Small intestine (tissue), 7 donors: ENCODE measurements around the gene HCRTR1. TPM values are rescaled to one million over a fixed set of nuclear protein-coding genes. Genes with fewer than 3 reads are reported as not detected.

Source experiments
- DNase-seq, 2 donors: peaks; one replicate each; pipeline versions ENCODE4 v3.0.0 to v3.0.0-alpha.2; 2013
- FAIRE-seq: peaks from 2 replicates; lab custom pipeline; 2012; peaks lifted over from hg19 to GRCh38; lab: Jason Lieb, UNC
- H3K27ac ChIP-seq, 3 donors: one replicate each; pipeline ENCODE4 v1.5.1; 2013; ENCODE audit warnings: low read length in 2 of 3, mild to moderate bottlenecking in 2 of 3, control low read depth in 1 of 3, inconsistent platforms in 1 of 3, low read depth in 1 of 3, moderate library complexity in 1 of 3
- H3K27me3 ChIP-seq, 3 donors: one replicate each; pipeline ENCODE4 v1.6.1; 2013; ENCODE audit warnings: low read length in 3 of 3, inconsistent platforms in 1 of 3; ENCODE audit not compliant: control insufficient read depth in 3 of 3, insufficient read depth in 3 of 3
- H3K36me3 ChIP-seq, 3 donors: one replicate each; pipeline ENCODE4 v1.6.1; 2013; ENCODE audit warnings: low read length in 3 of 3, inconsistent platforms in 1 of 3, low read depth in 1 of 3, mild to moderate bottlenecking in 1 of 3, moderate library complexity in 1 of 3; ENCODE audit not compliant: control insufficient read depth in 3 of 3, insufficient read depth in 2 of 3
- H3K4me1 ChIP-seq, 3 donors: one replicate each; pipeline ENCODE4 v1.6.1; 2013; ENCODE audit warnings: low read length in 2 of 3, inconsistent platforms in 1 of 3, low read depth in 1 of 3, mild to moderate bottlenecking in 1 of 3, moderate library complexity in 1 of 3; ENCODE audit not compliant: control insufficient read depth in 3 of 3, insufficient read depth in 2 of 3
- H3K4me3 ChIP-seq, 3 donors: one replicate each; pipeline ENCODE4 v1.5.1; 2013; ENCODE audit warnings: low read length in 3 of 3, control low read depth in 1 of 3, inconsistent platforms in 1 of 3, low read depth in 1 of 3, mild to moderate bottlenecking in 1 of 3, moderate library complexity in 1 of 3
- H3K9me3 ChIP-seq, 2 donors: one replicate each; pipeline ENCODE4 v1.6.1; 2013; ENCODE audit warnings: low read depth in 1 of 2, low read length in 1 of 2; ENCODE audit not compliant: control insufficient read depth in 2 of 2, insufficient read depth in 1 of 2
- WGBS, 3 donors: extraction: QIAGEN DNeasy Blood & Tissue Kit; methylation state at CpG; one replicate each; pipeline ENCODE4 v1.1.7; 2013; 5-methylcytosine and 5-hydroxymethylcytosine counted together
- polyA plus RNA-seq, 4 donors: library from polyadenylated mRNA; stranded (reverse) in 3 of 4; unstranded in 1 of 4; fragments of 200-250 nt in 3 of 4; fragments of 120-200 nt in 1 of 4; gene quantifications; one replicate each; pipeline versions ENCODE4 v1.2.1 to v1.2.3, GENCODE V29; 2013
- donor health status: healthy with polysubstance abuse.
- donor health status: control.
- donor health status: control.
- donor health status: Bipolar disorder and iron deficiency.
- donor health status: healthy.

HCRTR1 gene
- polyA plus RNA-seq, 4 donors, result 0.06 to 0.10 TPM; not detected in 2

GRCh38 chr1:31667065-31667785 lies 49.7 kb downstream of the HCRTR1 start:
- DNase-seq, result no peak
- no peaks in the 10 kb centered on the region for H3K27me3 ChIP-seq
- 74 to 82% (median 81%) methylated on average over 19 of the region's 19 CpGs for WGBS, 3 donors
- H3K27ac ChIP-seq, result peak overlapping the region; percentile 55 to 92 (median 71)
- H3K36me3 ChIP-seq, result peaks cover 0 to 70% (median 0%) of the 10 kb centered on the region in 3 donors
- no peaks in the 10 kb centered on the region for H3K9me3 ChIP-seq
- FAIRE-seq, result no peak
- H3K4me3 ChIP-seq, result no peak overlapping the region
- peaks cover 2 to 62% (median 4%) of the 10 kb centered on the region in 3 donors for H3K4me1 ChIP-seq

GRCh38 chr1:31668303-31668883 lies 50.9 kb downstream of the HCRTR1 start:
- no peaks in the 10 kb centered on the region for H3K9me3 ChIP-seq
- FAIRE-seq, result no peak
- peaks cover 0 to 70% (median 0%) of the 10 kb centered on the region in 3 donors for H3K36me3 ChIP-seq
- H3K4me3 ChIP-seq, result no peak overlapping the region
- peaks cover 2 to 62% (median 4%) of the 10 kb centered on the region in 3 donors for H3K4me1 ChIP-seq
- peak overlapping the region in 1 of 3 donors; percentile 95 for H3K27ac ChIP-seq
- no peak for DNase-seq
- WGBS, 3 donors, result 83 to 88% (median 86%) methylated on average over 8 to 11 of the region's 11 CpGs
- H3K27me3 ChIP-seq, result no peaks in the 10 kb centered on the region

GRCh38 chr1:31669433-31669785 lies 51.9 kb downstream of the HCRTR1 start:
- H3K27ac ChIP-seq, result peak overlapping the region; percentile 42 to 95 (median 76)
- FAIRE-seq, result no peak
- DNase-seq, result no peak
- peaks cover 0 to 79% (median 0%) of the 10 kb centered on the region in 3 donors for H3K36me3 ChIP-seq
- WGBS, 3 donors, result 9 to 45% (median 30%) methylated on average over 7 of the region's 7 CpGs
- no peaks in the 10 kb centered on the region for H3K27me3 ChIP-seq
- peak overlapping the region in 1 of 3 donors; percentile 46 for H3K4me3 ChIP-seq
- no peaks in the 10 kb centered on the region for H3K9me3 ChIP-seq
- peaks cover 2 to 62% (median 4%) of the 10 kb centered on the region in 3 donors for H3K4me1 ChIP-seq

- H3K4me3 ChIP-seq, result peak overlapping the region in 2 of 3 donors; percentile 39 to 46
- whole genome bisulfite sequencing, 3 donors, result 4 to 10% (median 8%) methylated on average over 30 of the region's 30 CpGs
- peaks cover 2 to 62% (median 4%) of the 10 kb centered on the region in 3 donors for H3K4me1 ChIP-seq
Observed at GRCh38 chr1:31669786-31670592, 52.5 kb downstream of the HCRTR1 start.

GRCh38 chr1:31670593-31670964 lies 53.1 kb downstream of the HCRTR1 start:
- peak overlapping the region in 2 of 3 donors; percentile 39 to 46 for H3K4me3 ChIP-seq
- no peaks in the 10 kb centered on the region for H3K27me3 ChIP-seq
- peaks cover 2 to 58% (median 4%) of the 10 kb centered on the region in 3 donors for H3K4me1 ChIP-seq
- FAIRE-seq (no peak), DNase-seq (no peak)
- H3K9me3 ChIP-seq, result no peaks in the 10 kb centered on the region
- H3K36me3 ChIP-seq, result peaks cover 0 to 77% (median 0%) of the 10 kb centered on the region in 3 donors
- WGBS, 3 donors, result 42 to 47% (median 44%) methylated on average over 6 of the region's 6 CpGs
- H3K27ac ChIP-seq, result peak overlapping the region; percentile 81 to 95 (median 81)

More at GRCh38 chr1:31669786-31670592, 52.5 kb downstream of the HCRTR1 start:
- Histone ChIP-seq H3K27me3 (no peaks in the 10 kb centered on the region), H3K36me3 (peaks cover 0 to 81% (median 0%) of the 10 kb centered on the region in 3 donors), H3K9me3 (no peaks in the 10 kb centered on the region), H3K27ac (peak overlapping the region; percentile 81 to 95 (median 81))
- peak; percentile 96 to 98 for DNase-seq
- FAIRE-seq, result no peak

GRCh38 chr1:31671147-31671546 lies 53.7 kb downstream of the HCRTR1 start:
- DNase-seq, result no peak
- Histone ChIP-seq H3K36me3 (peaks cover 0 to 76% (median 0%) of the 10 kb centered on the region in 3 donors), H3K27ac (peak overlapping the region in 2 of 3 donors; percentile 22 to 95), H3K4me1 (peaks cover 0 to 52% (median 4%) of the 10 kb centered on the region in 3 donors), H3K27me3 (no peaks in the 10 kb centered on the region), H3K4me3 (no peak overlapping the region), H3K9me3 (no peaks in the 10 kb centered on the region)
- WGBS, 3 donors, result 78 to 96% (median 94%) methylated on average over 11 of the region's 11 CpGs
- no peak for FAIRE-seq

GRCh38 chr1:31671561-31672201 lies 54.2 kb downstream of the HCRTR1 start:
- Histone ChIP-seq H3K4me1 (peaks cover 0 to 47% (median 4%) of the 10 kb centered on the region in 3 donors), H3K36me3 (peaks cover 0 to 73% (median 0%) of the 10 kb centered on the region in 3 donors), H3K27ac (peak overlapping the region in 2 of 3 donors; percentile 22 to 95), H3K27me3 (no peaks in the 10 kb centered on the region), H3K9me3 (no peaks in the 10 kb centered on the region), H3K4me3 (no peak overlapping the region)
- no peak for DNase-seq
- 68 to 90% (median 84%) methylated on average over 8 of the region's 8 CpGs for WGBS, 3 donors
- FAIRE-seq, result no peak
